Myocyte (in vitro differentiated cells): Measurements from ENCODE around the gene ALKBH2. TPM values are rescaled to one million over a fixed set of nuclear protein-coding genes. Genes with fewer than 3 reads are reported as not detected.
"Not testable (repeated sequence)": the region's sequence is repeated elsewhere in the genome, so short reads cannot be mapped to it uniquely, and the experiment has no call there.

Experiments
- DNase-seq: peaks from one replicate; pipeline ENCODE4 v3.0.0-alpha.2; 2012; ENCODE audit warnings: low read depth
- total RNA-seq: library from RNA; depleted of rRNA; stranded (reverse); fragments of >200 nt; gene quantifications from 2 replicates; pipeline ENCODE4 v1.2.3, GENCODE V29; 2014

The ALKBH2 gene
- total RNA-seq, 1 donor from 2014 or later: 16.1 TPM

DNA sequence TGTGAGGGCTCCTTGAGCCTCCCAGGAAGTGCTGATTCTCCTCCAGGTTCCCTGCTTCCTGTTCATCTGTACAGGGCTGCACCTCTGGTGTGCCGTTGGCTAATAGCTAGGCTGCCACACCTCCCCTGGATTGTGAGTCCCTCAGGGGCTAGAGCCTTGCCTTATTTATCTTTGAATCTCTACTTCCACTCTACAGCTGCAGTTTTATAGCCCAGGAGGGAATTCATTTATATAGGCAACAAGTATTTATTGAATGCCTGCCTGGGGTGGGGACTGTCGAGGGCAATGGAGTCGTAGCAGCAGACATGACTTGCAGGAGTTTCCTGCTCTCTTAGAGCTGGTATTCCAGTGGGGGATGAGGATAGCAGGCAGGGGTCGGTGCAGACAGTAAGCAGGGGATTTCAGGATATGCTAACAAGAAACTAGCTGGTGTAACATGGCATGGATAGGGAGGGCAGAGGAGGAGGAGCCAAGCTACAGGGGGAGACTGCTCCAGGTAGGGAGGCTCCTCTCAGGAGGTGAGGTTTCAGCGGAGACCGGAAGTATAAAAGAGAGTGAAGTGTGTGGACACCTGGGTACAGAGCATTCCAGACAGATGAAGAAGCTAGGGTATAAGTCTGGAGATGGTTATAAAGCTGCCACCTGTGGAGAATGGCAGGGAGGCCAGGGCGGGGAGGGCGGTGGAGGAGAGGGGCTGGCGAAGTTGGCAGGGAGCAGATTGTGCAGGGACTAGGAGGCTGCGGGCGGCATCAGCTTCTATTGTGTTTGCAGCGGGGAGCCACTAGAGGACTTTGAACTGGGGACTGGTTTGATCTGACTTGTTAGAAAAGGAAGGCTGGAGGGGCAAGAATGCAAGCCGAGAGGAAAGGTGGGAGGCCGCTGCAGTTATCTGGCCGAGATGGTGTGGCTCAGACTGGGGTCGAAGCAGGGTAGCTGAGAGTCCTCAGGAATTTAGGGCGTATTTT, 23.7 kb downstream of the ALKBH2 start:
- no peak for DNase-seq

DNA sequence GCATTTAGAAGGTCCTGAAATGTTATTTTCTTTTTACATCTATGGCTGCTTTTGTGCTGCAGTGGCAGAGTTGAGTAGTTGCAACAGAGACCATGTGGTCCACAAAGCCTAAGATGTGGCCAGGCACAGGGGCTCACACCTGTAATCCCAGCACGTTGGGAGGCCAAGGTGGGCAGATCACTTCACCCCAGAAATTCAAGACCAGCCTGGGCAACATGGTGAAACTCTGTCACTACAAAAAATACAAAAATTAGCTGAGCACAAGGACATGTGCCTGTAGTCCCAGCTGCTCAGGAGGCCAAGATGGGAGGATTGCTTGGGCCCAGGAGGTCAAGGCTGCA, 27.4 kb downstream of the ALKBH2 start:
- DNase-seq: no peak

GRCh38 chr12:109065154-109065852, 28.0 kb downstream of the ALKBH2 start:
- peak; percentile 2 for DNase-seq

DNA sequence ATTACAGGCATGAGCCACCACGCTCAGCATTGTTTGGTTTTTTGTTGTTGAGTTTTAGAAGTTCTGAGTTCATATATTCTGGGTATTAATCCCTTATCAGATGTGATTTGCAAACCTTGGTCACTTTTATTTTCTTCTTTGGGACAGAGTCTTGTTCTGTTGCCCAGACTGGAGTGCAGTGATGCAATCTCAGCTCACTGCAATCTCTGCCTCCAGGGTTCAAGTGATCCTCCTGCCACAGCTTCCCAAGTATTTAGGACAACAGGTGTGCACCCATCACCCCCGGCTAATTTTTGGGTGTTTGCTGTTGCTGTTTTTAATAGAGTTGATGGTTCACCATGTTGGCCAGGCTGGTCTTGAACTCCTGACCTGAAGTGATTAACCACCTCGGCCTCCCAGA, 29.1 kb downstream of the ALKBH2 start:
- DNase-seq: peak; percentile 28

DNA sequence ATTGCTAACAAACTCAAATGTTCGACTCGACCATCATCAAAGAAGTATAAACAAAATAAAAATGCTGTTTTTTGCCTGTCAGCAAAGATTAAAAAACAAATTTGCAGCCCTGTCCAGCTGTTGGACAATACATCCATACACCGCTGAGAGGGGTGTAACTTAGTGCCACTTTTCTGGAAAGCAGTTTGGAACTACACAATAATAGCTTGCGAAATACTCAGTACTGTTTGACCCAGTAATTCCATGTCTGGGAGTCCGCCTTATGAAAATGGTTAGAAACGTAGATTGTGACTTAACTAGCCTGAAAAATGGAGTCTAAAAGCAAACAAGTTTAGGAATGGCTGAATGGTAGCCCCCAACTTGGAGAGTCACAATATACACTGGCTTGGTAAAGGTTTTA, 34.5 kb downstream of the ALKBH2 start:
- no peak for DNase-seq

DNA sequence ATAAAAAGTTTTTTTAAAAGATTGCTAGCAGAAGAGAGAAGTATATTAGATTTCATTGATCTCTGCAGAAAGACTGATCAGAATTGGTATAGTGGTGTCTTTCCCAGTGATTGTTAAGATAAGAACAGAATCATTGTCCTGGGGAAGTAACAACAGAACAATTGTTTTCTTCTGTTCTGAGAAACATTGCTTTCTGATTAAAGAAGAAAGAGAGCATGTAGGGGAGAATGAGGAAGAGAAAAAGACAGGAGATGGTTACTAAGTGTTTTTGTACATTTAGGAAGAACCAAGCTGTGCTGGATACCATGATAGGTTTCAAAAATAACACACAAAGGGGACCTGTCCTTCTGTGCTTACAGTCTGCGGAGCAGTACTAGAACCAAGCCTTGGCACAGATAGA, 35.9 kb downstream of the ALKBH2 start:
- DNase-seq: no peak

DNA sequence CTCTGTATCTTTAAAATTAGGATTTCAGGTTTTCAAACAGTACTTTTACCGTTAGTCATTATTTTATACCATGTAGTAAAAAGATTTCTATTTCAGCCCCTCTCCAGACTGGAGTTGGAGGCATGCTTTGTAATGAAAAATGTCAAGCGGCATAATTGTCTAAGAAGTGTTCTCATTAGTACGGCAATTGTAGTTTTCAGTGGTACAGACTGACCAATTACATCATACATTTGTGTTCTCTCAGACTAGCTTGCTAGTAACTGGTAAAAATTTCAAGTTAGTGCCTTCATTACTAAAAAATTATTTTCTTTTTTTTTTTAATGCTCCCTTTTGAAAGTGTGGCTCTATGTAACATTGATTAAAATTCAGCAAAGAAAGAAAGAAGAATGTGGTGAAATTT, 36.4 kb downstream of the ALKBH2 start:
- no peak for DNase-seq

GRCh38 chr12:109054520-109054919, 38.8 kb downstream of the ALKBH2 start:
- no peak for DNase-seq

DNA sequence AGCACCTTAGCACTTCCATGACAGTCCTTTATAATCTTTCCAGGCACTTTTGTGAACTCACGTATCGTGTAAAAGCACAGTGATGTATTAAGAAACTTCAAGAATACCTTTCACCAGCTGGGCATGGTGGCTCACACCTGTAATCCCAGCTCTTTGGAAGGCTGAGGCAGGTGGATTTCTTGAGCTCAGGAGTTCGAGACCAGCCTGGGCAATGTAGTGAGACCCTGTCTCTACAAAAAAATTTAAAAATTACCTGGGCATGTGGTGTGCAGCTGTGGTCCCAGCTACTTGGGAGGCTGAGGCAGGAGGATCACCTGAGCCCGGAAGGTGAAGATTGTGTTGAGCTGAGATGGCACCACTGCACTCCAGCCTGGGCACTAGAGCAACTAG, 39.2 kb downstream of the ALKBH2 start:
- not testable (repeated sequence) for DNase-seq

DNA sequence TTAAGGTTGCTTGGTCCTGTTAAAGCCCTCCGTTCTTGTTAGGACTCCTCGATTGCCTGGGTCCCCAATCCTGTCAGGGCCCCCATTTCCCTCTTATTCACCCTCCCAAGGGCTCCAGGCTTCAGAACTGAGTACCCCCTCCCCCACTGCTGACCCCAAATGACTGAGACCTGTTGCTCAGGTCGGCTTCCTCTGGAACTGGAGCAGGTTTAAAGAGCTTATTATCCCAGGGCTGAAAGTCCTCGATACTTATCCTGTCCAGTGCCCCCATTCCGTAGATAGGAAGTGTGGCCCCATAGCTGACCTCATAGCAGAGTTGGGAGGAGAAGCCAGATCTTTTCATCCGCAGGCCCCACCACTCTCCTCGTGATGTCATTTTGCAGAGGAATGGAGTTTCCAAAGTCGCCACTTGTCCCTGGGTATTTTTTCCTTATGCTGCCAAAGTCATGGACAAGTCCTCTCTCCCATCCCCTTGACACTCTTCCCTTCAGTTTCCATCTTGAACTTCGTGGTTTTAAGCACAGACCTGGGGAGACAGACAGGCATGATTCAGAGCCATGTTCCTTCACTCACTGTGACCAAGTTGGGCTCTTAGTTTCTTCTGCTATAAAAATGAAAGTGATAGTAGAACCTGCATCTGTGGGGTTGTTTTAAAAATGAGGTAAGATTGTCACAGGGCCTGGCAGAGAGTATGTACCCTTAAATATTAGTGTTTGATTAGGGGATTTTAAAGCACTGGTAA, 39.7 kb downstream of the ALKBH2 start:
- DNase-seq: no peak

- peak; percentile 86 for DNase-seq
Observed at GRCh38 chr12:109052414-109053323, 40.6 kb downstream of the ALKBH2 start, which contains the start of gene USP30. USP30 (plus strand) TSS chr12:109052576; CDS start chr12:109052679, 103 bp downstream.

DNA sequence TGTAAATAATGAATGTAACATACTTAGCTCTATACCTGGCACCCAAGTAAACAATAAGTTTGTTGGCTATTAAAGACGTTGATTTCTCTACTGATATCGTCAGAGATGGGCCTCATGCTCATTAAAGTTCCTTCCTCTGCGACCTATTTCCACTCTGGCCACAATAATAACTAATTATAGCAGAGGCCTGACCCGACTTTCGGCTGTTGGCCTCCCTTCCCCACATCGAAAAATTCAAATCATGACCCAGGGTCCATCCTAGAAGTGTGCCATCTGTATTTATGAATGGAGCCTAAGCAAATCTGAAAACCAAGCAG, 41.2 kb downstream of the ALKBH2 start:
- no peak for DNase-seq

GRCh38 chr12:109049794-109050193, 43.5 kb downstream of the ALKBH2 start:
- not testable (repeated sequence) for DNase-seq

DNA sequence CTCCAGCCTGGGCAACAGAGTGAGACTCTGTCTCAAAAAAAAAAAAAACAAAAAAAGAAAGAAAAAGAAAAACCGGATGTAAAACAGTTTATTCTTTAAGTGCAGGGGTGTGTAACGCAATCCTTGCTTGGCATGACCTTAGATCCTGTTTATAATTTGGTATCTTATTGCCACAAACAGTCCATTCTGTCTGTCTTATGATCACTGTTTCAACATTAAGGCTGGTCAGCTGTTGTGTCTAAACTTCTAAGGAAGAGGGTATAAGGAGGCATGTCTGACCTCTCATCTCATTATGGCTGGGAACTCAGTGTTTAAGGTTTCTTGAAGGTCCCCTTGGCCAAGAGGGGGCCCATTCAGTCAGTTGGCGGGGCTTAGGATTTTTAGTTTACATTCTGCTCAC, 44.6 kb downstream of the ALKBH2 start:
- not testable (repeated sequence) for DNase-seq

- DNase-seq: peak; percentile 12
Observed at GRCh38 chr12:109047081-109047805, 46.0 kb downstream of the ALKBH2 start.

DNA sequence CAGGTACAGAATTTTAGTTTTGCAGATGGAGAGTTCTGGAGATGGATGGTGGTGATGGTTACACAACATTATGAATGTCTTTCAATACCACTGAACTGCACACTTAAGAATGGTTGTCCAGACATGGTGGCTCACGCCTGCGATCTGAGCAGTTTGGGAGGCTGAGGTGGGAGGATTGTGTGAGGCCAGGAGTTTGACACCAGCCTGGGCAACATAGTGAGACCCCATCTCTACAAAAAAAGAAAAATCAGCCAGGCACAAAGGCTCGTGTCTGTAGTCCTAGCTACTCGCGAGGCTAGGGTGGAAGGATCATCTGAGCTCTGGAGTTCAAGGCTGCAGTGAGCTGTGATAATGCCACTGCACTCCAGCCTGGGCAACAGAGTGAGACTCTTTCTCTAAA, 49.0 kb downstream of the ALKBH2 start:
- DNase-seq: no peak
